GM23338 (cell line): ENCODE measurements around the gene CNGA1.

Experiments used
- CREB1 ChIP-seq: fragments of 250-450 bp; sonication (Bioruptor Pico); IDR thresholded peaks from 2 replicates; pipeline ENCODE4 v1.5.0; 2020; ENCODE audit warnings: low read depth, mild to moderate bottlenecking, moderate library complexity
- CTCF ChIP-seq, 2 experiments: fragments of 200-600 bp in 1 of 2; sonication (generic) in 1 of 2; conservative IDR thresholded peaks; 2 replicates each; pipeline versions ENCODE4 v1.5.1 to v1.6.1; 2016 to 2017; ENCODE audit warnings: antibody characterized with exemption in 2 of 2, low read depth in 2 of 2, mild to moderate bottlenecking in 2 of 2, moderate library complexity in 1 of 2
- EZH2 ChIP-seq: fragments of 200-600 bp; sonication (generic); IDR thresholded peaks from one replicate; pipeline ENCODE4 v1.8.0; 2017; ENCODE audit warnings: antibody characterized with exemption, mild to moderate bottlenecking, low read depth; ENCODE audit not compliant: unreplicated experiment
- EZH2phosphoT487 ChIP-seq: fragments of 200-600 bp; sonication (generic); IDR thresholded peaks from one replicate; pipeline ENCODE4 v1.8.1; 2018; ENCODE audit warnings: antibody characterized with exemption; ENCODE audit not compliant: unreplicated experiment
- POLR2AphosphoS5 ChIP-seq: IDR thresholded peaks from 2 replicates; pipeline ENCODE4 v1.6.1; 2016; ENCODE audit warnings: antibody characterized with exemption, low read depth
- TF ChIP-seq, protein P1 (sequence below): IDR thresholded peaks from one replicate; pipeline ENCODE4 v1.6.1; 2018; ENCODE audit warnings: antibody characterized with exemption; ENCODE audit not compliant: unreplicated experiment
- TF ChIP-seq, protein P2 (sequence below): IDR thresholded peaks from 2 replicates; pipeline ENCODE4 v1.6.1; 2016; ENCODE audit warnings: antibody characterized with exemption

DNA sequence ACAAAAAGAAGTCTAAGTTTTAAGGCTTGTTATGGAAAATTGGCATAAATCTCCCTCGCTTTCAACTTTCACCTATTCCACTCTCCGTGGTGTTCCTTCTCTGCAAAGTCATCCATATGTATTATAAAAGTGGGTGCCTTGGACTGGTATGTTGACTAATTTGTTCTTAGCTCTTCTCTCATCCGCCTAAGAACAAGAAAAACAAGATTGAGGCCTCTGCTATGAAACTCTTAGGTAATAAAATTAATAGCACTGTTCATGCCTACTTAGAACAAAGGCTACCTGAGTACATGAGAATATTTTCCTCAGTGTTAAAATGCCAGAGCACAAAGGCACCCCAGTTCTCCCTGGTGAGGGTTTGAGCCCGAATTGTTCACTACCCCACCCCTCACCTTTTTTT, 1.3 kb downstream of the CNGA1 start:
- no peak for TF ChIP-seq EZH2
- TF ChIP-seq CTCF (conservative IDR thresholded peaks at IDR 0.05; ENCODE audit: low read depth in 2 of 2): no peak
- no peak for TF ChIP-seq CREB1 (CRISPR knock-in tag)
- no peak for TF ChIP-seq POLR2AphosphoS5
- no peak for TF ChIP-seq EZH2phosphoT487
- TF ChIP-seq, protein P1, sequence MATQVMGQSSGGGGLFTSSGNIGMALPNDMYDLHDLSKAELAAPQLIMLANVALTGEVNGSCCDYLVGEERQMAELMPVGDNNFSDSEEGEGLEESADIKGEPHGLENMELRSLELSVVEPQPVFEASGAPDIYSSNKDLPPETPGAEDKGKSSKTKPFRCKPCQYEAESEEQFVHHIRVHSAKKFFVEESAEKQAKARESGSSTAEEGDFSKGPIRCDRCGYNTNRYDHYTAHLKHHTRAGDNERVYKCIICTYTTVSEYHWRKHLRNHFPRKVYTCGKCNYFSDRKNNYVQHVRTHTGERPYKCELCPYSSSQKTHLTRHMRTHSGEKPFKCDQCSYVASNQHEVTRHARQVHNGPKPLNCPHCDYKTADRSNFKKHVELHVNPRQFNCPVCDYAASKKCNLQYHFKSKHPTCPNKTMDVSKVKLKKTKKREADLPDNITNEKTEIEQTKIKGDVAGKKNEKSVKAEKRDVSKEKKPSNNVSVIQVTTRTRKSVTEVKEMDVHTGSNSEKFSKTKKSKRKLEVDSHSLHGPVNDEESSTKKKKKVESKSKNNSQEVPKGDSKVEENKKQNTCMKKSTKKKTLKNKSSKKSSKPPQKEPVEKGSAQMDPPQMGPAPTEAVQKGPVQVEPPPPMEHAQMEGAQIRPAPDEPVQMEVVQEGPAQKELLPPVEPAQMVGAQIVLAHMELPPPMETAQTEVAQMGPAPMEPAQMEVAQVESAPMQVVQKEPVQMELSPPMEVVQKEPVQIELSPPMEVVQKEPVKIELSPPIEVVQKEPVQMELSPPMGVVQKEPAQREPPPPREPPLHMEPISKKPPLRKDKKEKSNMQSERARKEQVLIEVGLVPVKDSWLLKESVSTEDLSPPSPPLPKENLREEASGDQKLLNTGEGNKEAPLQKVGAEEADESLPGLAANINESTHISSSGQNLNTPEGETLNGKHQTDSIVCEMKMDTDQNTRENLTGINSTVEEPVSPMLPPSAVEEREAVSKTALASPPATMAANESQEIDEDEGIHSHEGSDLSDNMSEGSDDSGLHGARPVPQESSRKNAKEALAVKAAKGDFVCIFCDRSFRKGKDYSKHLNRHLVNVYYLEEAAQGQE: no peak
- TF ChIP-seq, protein P2, sequence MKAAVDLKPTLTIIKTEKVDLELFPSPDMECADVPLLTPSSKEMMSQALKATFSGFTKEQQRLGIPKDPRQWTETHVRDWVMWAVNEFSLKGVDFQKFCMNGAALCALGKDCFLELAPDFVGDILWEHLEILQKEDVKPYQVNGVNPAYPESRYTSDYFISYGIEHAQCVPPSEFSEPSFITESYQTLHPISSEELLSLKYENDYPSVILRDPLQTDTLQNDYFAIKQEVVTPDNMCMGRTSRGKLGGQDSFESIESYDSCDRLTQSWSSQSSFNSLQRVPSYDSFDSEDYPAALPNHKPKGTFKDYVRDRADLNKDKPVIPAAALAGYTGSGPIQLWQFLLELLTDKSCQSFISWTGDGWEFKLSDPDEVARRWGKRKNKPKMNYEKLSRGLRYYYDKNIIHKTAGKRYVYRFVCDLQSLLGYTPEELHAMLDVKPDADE: no peak
